Right lobe of liver (tissue), 4 donors: Measurements from ENCODE around the gene GGT7.

ENCODE experiments used
- CTCF ChIP-seq, 4 donors: fragments of 200-600 bp in 3 of 4; fragments of 450-650 bp in 1 of 4; IDR thresholded peaks; one replicate each; pipeline versions ENCODE4 v1.5.1 to v1.8.0; 2016 to 2022; ENCODE audit warnings: antibody characterized with exemption in 4 of 4, mild to moderate bottlenecking in 2 of 4
- POLR2A ChIP-seq: fragments of 450-650 bp; IDR thresholded peaks from one replicate; pipeline ENCODE4 v1.6.1; 2017; ENCODE audit warnings: antibody characterized with exemption, mild to moderate bottlenecking
- donor health status: DM: no; HTN: no; CAD: no.
- donor health status: DM: no; HTN: no; CAD: no.
- donor health status: DM: no; HTN: yes; CAD: no.

GRCh38 chr20:34916774-34917354 lies 44.2 kb upstream of the GGT7 start:
- TF ChIP-seq POLR2A (no peak), CTCF (IDR thresholded peaks at IDR 0.05) (no peak)
